Adipocyte (in vitro differentiated cells): ENCODE data around the gene GSC2.
"Not testable (repeated sequence)": the region's sequence is repeated elsewhere in the genome, so short reads cannot be mapped to it uniquely, and the experiment has no call there.

Source experiments
- DNase-seq: peaks from one replicate; pipeline ENCODE4 v3.0.0-alpha.2; 2015; ENCODE audit warnings: low read depth
- H3K27me3 ChIP-seq: replicated peaks from 2 replicates; pipeline ENCODE4 v1.7.0; 2013; ENCODE audit warnings: mild to moderate bottlenecking, low read length, moderate library complexity; ENCODE audit not compliant: control insufficient read depth, insufficient read depth
- H3K36me3 ChIP-seq: 2 replicates; pipeline ENCODE4 v1.7.0; 2013; ENCODE audit warnings: low read length, mild to moderate bottlenecking, moderate library complexity; ENCODE audit not compliant: control insufficient read depth, insufficient read depth, severe bottlenecking
- H3K4me1 ChIP-seq: 2 replicates; pipeline ENCODE4 v1.7.0; 2013; ENCODE audit warnings: mild to moderate bottlenecking, low read length, moderate library complexity; ENCODE audit not compliant: control insufficient read depth, insufficient read depth
- H3K4me3 ChIP-seq: 2 replicates; pipeline ENCODE4 v1.7.0; 2013; ENCODE audit warnings: mild to moderate bottlenecking, low read length, moderate library complexity
- H3K9ac ChIP-seq: 2 replicates; pipeline ENCODE4 v1.7.0; 2013; ENCODE audit warnings: mild to moderate bottlenecking, low read length, moderate library complexity
- H3K9me3 ChIP-seq: 2 replicates; pipeline ENCODE4 v1.7.0; 2013; ENCODE audit warnings: mild to moderate bottlenecking, low read length, moderate library complexity; ENCODE audit not compliant: control insufficient read depth

The GSC2 gene

DNA sequence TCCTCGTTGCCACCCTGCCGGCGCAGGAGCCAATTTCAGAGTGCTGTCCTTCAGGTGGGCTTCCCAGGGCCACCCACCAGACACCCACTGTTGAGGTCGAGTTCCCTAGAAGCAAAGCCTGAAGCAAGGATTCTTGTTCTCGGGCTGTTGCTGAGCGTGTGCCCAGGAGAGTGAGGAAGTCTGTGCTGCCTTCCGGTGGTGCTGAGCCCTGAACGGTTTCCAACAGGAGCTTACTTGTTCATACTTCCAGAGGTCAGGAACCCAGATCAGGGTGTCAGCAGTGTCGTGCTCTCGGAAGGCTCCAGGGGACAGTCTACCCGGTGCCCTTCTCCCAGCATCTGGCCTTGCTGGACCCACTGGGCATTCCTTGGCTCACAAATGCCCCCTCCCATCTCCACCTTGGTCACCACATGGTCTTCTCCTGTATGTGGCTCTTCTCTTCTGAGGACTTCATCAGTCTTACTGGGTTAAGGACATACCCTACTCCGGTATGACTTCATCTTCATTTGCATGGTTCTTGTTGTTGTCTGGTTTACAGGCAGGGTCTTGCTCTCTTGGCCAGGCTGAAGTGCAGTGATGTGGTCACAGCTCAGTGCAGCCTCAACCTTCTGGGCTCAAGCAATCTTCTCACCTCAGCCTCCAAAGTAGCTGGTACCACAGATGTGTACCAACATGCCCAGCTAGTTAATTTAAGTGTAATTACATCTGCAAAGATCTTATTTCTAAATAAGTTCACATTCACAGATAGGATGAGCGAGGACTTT is 17.2 kb upstream of the GSC2 start:
- peaks cover 10% of the 10 kb centered on the region for H3K4me1 ChIP-seq
- no peak for DNase-seq
- H3K9ac ChIP-seq: no peak overlapping the region
- no peaks in the 10 kb centered on the region for H3K9me3 ChIP-seq
- peaks cover 25% of the 10 kb centered on the region for H3K27me3 ChIP-seq
- H3K36me3 ChIP-seq: no peaks in the 10 kb centered on the region
- H3K4me3 ChIP-seq: no peak overlapping the region

DNA sequence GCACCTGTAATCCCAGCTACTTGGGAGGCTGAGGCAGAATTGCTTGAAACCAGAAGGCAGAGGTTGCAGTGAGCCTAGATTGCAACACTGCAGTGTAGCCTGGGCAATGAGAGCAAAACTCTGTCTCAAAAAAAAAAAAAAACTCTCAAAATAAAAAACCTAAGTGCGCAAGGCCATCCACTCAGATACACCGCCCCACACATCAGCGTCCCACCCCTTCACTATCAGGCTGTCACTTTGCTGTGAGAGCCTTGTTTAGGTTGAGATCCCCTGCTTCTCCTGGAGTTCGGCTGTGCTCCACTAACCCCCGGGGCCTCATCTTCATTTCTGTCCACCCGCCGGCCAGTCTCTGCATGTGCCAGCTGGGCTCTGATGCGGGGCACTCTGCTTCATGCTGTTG is 16.3 kb upstream of the GSC2 start:
- H3K27me3 ChIP-seq: peaks cover 33% of the 10 kb centered on the region
- no peaks in the 10 kb centered on the region for H3K36me3 ChIP-seq

DNA sequence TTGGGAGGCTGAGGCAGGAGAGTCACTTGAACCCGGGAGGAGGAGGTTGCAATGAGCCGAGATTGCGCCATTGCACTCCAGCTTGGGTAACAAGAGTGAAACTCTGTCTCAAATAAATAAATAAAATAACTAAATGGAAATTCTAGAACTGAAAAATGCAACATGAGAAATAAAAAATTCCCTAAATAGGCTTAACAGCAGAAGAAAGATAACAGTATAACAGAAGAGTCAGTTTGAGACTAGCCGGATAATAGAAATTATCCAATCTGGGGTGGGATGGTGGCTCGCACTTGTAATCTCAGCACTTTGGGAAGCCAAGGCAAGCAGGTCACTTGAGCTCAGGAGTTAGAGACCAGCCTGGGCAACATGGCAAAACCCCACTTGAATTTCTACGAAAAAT is 14.3 kb upstream of the GSC2 start:
- H3K36me3 ChIP-seq: no peaks in the 10 kb centered on the region
- H3K4me3 ChIP-seq: no peak overlapping the region
- no peaks in the 10 kb centered on the region for H3K4me1 ChIP-seq
- no peak overlapping the region for H3K9ac ChIP-seq
- H3K27me3 ChIP-seq: peaks cover 33% of the 10 kb centered on the region
- H3K9me3 ChIP-seq: no peaks in the 10 kb centered on the region
- no peak for DNase-seq

More for the DNA sequence above, 16.3 kb upstream of the GSC2 start:
- no peak overlapping the region for H3K4me3 ChIP-seq
- H3K9ac ChIP-seq: no peak overlapping the region
- H3K9me3 ChIP-seq: no peaks in the 10 kb centered on the region
- H3K4me1 ChIP-seq: peaks cover 8% of the 10 kb centered on the region
- no peak for DNase-seq

DNA sequence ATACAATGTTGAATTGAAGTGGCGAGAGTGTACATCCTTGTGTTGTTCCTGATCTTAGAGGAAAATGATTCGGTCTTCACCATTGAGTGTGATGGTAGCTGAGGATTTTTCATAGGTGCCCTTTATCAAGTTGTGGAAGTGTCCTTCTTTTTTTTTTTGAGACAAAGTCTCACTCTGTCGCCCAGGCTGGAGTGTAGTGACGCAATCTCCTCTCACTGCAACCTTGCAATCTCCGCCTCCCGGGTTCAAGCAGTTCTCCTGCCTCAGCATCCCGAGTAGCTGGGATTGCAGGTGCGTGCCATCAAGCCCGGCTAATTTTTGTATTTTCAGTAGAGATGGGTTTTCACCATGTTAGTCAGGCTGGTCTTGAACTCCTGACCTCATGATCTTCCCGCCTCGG is 8.6 kb upstream of the GSC2 start:
- H3K36me3 ChIP-seq, H3K9ac ChIP-seq, H3K9me3 ChIP-seq, DNase-seq, H3K4me1 ChIP-seq, H3K4me3 ChIP-seq: not testable (repeated sequence)
- peaks cover 15% of the 10 kb centered on the region for H3K27me3 ChIP-seq

DNA sequence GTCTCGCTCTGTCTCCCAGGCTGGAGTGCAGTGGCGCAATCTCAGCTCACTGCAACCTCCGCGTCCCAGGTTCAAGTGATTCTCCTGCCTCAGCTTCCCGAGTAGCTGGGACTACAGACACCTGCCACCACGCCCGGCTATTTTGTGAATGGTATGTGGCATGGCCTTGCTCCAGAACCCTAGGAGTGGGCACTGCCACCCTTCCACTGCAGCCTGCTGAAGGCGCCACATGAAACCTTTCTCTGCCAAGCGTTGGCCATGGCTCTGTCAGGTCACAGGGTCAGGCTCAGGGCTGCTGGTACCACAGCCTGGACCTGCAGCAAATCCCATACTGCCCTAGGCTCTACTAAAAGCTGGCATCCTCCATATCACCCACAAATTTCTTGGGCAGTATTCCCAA is 6.0 kb upstream of the GSC2 start:
- Histone ChIP-seq H3K27me3 (peaks cover 26% of the 10 kb centered on the region), H3K9me3 (peaks cover 11% of the 10 kb centered on the region)
- not testable (repeated sequence) for H3K9ac ChIP-seq, DNase-seq, H3K4me1 ChIP-seq, H3K36me3 ChIP-seq, H3K4me3 ChIP-seq

GRCh38 chr22:19152942-19153883 is 3.1 kb upstream of the GSC2 start:
- Histone ChIP-seq H3K9me3 (peaks cover 11% of the 10 kb centered on the region), H3K4me3 (no peak overlapping the region), H3K4me1 (no peaks in the 10 kb centered on the region), H3K9ac (no peak overlapping the region), H3K36me3 (no peaks in the 10 kb centered on the region), H3K27me3 (peaks cover 42% of the 10 kb centered on the region)
- no peak for DNase-seq

- Histone ChIP-seq H3K9ac (no peak overlapping the region), H3K4me1 (no peaks in the 10 kb centered on the region), H3K36me3 (no peaks in the 10 kb centered on the region), H3K27me3 (peaks cover 57% of the 10 kb centered on the region), H3K4me3 (no peak overlapping the region), H3K9me3 (peaks cover 11% of the 10 kb centered on the region)
- no peak for DNase-seq
Measured at GRCh38 chr22:19151329-19152191, 1.5 kb upstream of the GSC2 start.

GRCh38 chr22:19150482-19151328 is 613 bp upstream of the GSC2 start:
- no peak for DNase-seq
- Histone ChIP-seq H3K4me1 (no peaks in the 10 kb centered on the region), H3K36me3 (no peaks in the 10 kb centered on the region), H3K27me3 (peaks cover 57% of the 10 kb centered on the region), H3K4me3 (no peak overlapping the region), H3K9ac (no peak overlapping the region), H3K9me3 (peaks cover 11% of the 10 kb centered on the region)

- Histone ChIP-seq H3K4me3 (no peak overlapping the region), H3K9ac (no peak overlapping the region), H3K27me3 (peaks cover 52% of the 10 kb centered on the region), H3K9me3 (peaks cover 11% of the 10 kb centered on the region), H3K4me1 (no peaks in the 10 kb centered on the region), H3K36me3 (no peaks in the 10 kb centered on the region)
- no peak for DNase-seq
Measured at GRCh38 chr22:19149047-19149883, 827 bp downstream of the GSC2 start.
